NCI-H774 (cell line): ENCODE data around the gene USP36.

ENCODE experiments used
- DNase-seq: peaks from one replicate; lab custom pipeline; 2025; lab: John Stamatoyannopoulos, UW

Gene USP36

DNA sequence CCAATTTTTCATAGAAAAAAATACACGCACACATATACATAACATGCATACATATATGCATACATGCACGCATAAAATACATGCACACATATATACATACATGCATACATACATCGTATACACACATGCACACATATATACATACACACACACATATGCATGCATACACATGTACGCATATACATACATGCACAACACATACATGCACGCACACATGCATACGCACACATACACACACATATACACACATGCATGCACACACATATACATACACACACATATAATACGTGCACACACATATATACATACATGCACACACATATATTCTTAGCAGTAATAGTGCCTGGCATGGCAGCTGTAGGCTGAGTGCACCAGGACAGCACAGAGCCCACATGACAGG lies 24.9 kb downstream of the USP36 start:
- DNase-seq: no peak

DNA sequence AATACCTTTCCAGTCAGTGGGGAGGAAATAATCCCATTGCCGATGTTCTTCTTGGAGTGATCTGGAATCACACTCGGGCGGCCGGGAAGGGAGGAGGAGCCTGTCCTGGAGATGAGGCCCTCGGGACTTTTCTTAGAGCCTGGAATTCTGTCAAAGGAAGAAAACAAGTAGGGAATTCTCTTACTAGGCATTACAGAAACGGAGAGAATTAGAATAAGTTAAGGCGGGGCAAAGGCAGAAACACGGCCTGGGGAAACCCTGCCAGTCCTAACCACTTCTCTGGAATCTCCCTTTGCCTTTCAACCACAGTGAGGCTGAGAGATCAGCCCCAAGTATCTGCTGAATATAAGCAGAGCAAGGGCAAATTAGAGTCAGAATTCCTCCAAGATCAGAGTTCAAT lies 27.8 kb downstream of the USP36 start:
- no peak for DNase-seq

DNA sequence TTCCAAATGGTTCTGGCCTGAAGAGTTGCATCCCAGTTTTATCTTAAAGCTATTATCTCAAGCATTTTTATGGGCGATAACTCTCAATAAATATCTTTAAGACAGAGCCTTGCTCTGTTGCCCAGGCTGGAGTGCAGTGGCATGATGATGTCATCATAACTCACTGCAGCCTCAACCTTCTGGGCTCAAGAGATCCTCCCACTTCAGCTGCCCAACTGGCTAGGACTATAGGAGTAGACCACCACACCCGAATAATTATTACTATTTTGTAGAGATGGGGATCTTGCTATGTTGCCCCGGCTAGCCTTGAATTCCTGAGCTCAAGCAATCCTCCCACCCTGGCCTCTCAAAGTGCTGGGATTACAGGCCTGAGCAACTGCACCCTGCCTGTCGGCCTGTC lies 32.5 kb downstream of the USP36 start:
- DNase-seq: no peak

DNA sequence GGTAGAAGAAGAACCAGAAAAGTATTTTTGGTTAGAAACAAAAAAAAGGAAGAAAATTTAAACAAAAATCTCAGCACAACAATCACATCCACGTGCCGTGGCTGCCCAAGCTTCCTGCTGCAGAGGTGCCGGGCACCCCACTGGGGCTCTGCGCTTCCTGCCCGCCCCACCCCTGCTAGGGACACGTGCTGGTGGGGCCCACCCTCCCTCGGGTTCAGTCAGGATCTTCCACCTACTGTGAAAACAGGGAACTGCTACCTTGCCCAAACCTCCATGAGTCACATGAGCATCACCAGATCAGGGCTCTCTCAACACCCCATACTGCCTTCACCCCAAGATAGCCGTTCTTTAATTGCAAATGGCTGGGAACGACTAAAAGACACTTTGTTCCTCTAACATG lies 34.2 kb downstream of the USP36 start:
- no peak for DNase-seq

DNA sequence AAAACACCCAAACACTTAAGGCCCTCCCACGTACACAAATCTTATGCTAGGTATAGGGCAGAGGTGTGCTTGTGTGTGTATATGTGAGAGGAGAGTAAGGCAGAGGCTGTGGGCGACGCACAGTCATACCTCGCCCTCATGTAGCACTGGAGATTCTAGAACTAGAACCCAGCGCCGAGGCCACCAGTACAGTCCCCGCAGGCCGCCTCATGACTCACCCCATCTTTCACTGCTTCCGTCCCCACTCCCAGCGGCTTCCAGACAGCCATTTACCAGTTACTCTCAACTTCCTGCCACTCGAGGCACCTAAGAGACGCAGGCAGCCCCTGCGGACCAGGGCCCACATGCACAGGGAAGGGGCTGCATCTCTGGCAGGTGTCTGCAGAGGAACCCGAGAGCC lies 35.3 kb downstream of the USP36 start:
- no peak for DNase-seq

DNA sequence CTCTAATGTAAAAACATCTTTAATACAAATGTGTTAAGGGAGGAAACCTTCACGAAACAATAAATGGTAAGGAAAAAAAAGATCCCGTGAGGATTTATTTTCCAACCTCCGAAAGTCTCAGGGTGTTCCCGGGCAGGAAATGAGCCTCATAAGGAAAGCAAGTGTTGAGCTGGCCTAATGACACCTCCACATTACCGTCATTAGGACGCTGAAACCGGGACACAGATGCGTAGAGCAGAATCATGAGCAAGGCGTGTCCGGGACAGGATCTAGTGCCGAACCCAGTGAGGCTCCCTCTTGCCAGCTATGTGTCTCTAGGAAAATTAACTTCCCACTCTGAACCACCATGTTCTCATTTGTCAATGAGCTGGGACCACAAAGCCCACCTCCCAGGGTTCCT lies 35.8 kb downstream of the USP36 start:
- DNase-seq: no peak

DNA sequence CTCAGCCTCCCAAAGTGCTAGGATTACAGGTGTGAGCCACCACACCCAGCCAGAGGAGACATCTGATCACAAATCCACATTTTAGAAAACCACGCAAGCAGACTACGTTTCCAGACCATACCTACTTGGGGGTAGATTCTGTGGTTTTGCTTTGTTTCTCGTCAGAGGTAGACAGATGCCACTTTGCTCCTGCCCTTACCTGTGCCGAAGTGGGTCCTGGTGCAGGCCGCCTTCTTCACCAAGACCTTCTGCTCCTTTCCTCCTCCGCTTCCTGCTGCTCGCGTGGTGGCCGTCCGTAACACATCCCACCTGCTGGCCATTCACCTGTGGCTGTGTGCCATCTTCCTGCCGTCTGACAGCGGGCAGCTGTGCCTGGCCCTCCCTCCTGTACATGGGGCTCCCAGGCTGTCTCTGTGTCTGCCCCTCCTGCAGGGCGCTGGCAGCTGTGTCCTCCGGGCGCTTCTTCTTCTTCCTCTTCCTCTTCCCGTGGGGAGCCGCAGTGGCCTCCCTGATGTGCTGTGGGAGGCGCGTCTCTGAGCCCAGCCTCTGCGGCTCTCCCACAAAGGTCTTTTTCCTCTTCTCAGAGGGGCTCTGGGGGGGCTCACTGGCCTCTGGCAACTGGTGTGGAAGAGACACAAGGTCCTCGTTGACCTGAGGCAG lies 37.3 kb downstream of the USP36 start:
- DNase-seq: no peak

DNA sequence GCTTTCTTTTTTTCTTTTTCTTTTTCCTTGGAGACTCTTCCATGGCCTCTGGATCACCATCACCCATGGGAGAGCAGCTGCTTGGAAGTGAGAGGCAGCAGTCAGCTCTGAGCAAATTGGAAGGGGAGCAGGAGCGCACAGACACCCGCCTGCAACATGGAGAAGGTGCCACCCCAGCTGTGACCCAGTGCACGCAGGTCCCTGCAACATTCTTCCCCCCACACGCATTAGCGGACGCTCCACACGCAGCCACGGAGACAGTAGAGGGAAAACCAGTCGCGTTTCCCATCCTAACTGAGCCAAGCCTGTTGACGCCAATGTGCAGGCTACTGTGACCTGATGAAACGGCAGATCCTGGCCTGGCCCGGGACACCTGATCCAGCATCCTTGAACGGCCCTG lies 38.2 kb downstream of the USP36 start:
- DNase-seq: no peak

DNA sequence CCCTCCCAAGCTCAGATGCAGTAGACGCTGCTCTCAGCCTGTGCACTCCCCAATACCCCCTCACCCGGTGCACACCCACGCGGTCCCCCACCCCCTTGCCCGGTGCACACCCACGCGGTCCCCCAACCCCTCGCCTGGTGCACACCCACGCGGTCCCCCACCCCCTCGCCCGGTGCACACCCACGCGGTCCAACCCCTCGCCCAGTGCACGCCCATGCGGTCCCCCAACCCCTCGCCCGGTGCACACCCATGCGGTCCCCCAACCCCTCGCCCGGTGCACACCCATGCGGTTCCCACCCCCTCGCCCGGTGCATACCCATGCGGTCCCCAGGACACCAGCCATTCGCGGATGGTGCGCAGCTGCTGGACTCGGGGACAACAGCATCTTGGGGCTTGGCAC lies 38.6 kb downstream of the USP36 start:
- DNase-seq: no peak

DNA sequence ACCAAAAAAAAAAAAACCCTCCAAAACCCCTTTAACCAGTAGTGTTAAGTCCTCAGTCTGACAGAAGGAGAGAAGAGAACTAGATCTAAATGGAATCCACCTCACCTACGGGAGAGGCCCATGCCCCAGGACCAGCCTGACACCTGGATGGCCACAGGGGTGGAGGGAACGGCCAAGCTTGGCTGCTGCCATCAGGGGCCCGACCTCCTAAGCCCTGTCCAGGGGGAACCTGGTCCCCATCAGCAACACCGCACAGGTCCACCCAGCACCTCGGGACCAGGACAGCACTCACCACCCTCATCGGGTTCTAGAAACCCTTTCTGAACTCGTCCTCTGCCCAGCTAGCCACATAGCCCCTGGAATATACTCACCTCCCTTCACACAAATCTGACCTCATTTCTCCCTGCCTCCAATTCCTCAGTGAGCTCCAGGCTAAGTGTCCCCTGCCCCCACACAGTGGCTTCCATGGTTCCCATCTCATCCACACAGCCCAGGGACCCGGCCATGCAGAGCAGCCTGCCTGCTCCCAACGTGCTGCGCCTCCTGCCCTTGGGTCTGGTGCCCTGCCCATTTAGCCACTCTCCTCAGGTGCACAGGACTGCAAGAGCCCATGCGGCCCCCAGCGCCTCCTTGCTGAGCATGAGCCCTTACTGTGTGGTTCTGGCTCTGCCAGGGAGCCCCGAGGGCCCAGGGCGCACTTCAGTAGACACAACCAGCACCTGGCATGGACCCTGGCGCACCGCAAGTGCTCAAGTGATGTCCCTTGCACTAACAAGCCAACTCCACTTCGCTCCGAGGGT lies 40.3 kb downstream of the USP36 start:
- DNase-seq: no peak

DNA sequence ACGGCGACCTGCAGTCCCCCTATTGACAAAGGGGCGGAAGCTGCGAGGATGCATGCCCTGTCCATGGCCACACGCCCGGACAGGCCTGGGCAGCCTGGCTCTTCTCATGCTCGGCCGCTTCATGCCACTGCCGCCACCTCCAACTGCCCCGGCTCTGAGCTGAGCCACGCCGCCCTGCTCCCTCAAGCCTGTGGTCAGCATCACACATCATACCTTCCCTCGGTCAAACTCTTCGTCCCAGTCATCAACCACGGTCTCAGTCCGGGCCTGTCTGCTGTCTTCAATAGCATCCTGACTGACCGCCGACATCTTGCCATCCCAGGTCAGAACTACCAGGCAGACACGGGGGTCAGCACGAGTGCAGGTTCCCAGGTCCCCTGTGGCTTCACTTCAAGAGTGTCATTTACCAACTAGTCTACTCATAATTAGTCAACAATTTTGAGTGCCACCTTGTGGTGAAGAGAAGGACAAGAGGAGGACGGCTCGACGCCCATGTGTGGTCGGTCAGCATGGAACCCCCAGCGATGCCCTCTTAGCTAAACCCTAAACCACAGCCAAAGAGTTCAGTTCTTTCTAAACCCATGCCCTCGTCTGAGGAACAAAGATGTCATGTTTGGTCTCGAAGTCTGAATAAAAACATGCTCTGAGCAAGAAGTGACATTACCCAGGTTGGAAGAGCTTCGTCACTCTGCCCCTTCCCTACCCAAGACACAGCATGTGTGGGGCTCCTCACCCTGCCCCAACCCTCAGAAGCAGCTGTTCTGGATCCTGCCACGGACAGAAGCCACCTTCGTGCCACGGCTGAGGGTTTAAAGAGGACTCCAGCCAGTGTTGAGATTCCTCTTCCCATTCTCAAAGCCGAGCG lies 41.7 kb downstream of the USP36 start:
- DNase-seq: no peak

DNA sequence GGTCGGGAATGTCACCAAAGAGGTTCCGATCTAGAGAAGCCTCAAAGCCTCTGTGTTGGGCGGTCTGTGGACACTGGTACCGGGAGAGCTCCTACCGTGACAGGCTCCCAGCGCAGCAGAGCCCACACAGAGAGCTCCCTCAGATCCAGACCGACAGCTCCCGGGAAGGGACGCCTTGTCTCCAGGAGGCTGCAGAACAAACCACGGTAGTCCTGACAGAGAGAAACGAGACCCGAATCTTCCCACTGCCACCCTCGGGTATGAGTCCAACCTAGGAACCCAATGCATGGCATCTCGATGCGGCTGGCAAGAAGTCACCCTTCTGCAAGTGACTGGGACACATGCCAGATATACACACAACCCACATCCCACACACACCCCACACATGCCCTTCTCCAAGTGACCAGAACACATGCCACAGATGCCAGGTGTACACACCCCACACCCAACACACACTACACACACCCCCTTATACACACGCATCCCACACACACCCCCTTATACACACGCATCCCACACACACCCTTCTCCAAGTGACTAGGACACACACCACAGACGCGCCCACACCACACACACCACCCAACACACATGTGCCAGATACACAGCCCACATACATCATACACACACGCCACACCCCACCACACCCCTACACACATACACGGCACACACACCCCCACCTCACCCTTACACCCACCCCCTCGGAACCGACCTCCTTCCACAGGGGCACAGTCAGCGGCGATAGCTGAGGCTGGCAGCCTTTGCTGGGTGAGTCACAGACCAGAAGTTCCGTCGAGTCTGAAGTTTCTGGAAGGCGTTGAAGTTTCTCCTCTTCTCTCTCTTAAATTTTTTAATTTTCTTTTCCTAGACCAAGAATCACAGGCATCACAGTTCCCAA lies 42.7 kb downstream of the USP36 start:
- DNase-seq: no peak

DNA sequence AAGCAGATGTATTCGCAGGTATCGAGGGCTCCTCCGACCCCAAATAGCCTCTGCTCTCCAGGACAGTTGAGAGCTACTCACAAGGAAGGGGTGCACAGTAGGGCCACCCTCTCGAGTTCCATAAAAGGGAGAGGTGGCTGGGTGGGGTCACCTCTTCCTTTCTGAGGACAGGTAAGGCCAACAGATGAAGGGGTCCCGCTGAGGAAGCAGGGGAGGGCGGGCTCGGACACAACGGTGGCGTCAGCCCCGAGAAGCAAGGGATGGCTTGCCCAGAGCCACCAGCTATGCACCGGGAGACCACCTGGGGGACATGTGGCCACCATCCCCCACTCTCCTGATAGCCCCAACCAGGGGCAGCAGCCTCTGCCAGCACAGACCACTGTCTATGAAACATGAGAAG lies 43.4 kb downstream of the USP36 start:
- DNase-seq: no peak

DNA sequence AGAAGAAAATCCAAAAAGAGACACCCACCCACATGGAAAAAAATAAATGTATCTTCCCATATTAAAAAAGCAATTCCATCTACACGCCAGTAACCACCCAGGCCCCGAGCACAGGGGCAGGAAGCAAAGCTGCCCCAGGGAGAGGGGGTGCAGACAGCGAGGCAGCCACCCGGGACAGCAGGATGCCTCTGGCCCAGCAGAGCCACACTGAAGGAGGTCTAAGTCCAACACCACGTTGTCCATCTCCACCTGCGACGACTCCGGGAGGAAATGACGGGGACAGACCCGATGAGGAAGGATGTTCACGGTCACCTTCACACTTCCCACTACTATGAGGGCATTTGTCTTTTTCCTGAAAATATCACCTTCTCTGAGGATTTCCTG lies 44.1 kb downstream of the USP36 start:
- no peak for DNase-seq

DNA sequence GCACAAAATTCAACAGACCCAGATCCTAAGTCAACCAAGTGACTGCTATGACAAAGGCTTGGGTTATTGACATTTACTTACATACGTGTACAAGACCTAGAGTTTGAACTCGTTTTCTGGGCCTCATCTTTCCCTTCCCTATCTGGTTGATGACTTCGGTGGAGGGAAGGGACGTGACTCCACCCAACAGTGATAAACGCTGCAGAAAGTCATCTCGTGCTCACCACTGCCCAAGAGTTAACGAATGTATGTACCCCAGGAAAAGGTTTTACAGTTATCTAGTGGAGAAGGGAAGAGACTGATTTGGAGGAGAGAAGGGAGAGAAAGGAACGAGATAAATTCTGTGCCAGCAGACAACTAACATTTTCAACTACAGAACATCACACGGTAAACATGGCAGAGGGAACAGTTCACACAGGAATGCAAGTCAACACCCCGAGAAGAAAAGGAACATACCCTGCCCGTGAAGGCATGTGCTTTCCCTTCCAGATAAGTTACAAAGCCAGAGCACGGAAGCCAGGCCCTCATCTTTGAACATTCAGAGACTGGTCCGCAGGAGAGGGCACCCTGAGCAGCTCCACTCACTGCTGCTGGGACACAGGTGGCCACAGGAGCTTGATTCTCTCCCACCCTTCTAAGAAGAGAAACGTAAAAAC lies 44.6 kb downstream of the USP36 start:
- DNase-seq: no peak

DNA sequence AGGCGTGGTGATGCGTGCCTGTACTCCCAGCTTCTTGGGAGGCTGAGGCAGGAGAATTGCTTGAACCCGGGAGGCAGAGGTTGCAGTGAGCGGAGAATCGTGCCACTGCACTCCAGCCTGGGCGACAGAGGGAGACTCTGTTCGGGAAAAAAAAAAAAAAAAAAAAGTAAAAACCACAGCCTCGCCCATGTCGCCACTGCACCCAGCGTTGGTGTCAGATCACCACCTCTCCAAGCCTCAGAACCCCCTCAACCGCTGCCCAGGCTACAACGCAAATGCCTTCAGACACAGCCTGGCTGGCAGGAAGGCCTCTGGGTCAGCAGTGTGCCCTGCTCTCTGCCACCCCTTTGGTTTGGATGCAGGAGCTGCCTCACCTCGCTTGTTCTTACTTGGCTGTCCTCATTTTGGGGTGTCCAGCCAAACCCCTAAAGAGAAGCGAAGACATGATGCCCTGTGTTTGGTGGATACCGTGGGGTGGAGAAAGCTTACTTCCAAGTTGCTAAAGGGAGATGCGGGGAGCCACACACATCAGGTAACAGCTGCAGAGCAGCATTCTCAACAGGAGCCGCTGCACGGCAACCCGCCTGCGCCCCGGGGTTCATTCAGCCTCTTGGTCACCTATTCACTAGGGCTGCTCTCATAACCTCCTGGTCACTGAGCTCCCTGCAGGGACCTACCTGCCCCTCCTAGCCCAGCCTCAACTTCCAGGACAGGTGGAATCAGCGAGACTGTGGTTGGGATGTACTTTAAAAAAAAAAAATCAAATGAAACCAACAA lies 45.6 kb downstream of the USP36 start:
- no peak for DNase-seq

DNA sequence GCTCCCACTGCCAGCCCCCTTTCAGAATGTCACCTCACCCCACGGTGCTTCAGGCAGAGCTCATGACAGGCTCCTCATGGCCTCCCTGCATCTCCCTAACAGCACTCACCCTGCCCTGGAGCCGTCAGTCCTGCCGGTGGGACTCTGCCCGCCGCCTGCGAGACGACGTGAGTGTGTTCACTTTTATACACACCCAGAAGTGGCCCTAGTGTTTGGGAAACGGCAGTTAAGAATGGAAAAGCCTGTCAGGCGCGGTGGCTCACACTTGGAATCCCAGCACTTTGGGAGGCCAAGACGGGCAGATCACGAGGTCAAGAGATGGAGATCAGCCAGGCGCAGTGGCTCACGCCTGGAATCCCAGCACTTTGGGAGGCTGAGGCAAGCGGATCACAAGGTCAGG lies 46.2 kb downstream of the USP36 start:
- DNase-seq: no peak

DNA sequence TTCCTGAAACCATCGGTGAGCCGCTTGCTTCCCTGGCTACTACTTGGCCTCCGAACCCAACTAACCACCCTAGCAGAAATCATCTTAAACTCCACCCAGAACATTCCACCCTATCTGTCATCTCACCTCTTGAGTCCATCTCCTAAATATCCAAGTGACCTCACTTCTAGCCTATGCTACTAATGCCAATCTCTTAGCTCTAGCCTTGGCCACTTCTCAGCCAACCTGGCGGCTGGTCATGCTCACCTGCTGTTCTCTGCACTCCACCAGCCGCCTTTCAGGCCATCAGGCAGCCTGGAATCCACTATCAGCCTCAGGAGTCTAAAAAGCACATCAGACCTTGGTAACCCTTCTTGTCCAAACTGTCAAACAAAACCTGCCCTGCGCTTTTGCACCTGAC lies 46.6 kb downstream of the USP36 start:
- no peak for DNase-seq

DNA sequence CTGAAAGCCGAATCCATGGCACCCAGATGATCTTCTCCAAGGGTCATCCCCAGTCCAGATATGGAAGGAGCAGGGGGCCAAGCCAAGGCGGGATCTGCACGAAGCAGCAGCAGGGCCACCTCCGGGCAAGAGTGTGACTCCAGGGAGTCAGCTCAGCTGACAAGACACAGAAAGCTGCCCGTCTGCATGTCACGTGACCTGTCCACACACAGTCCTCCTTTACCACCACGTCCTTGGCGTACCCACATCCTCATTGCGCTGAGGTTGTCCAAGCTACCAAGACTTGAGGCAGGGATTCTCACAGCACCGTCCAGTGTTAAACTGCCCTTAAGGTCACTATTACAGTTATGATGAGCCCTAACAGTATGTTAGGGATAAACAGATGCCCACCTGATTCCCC lies 47.2 kb downstream of the USP36 start:
- no peak for DNase-seq

DNA sequence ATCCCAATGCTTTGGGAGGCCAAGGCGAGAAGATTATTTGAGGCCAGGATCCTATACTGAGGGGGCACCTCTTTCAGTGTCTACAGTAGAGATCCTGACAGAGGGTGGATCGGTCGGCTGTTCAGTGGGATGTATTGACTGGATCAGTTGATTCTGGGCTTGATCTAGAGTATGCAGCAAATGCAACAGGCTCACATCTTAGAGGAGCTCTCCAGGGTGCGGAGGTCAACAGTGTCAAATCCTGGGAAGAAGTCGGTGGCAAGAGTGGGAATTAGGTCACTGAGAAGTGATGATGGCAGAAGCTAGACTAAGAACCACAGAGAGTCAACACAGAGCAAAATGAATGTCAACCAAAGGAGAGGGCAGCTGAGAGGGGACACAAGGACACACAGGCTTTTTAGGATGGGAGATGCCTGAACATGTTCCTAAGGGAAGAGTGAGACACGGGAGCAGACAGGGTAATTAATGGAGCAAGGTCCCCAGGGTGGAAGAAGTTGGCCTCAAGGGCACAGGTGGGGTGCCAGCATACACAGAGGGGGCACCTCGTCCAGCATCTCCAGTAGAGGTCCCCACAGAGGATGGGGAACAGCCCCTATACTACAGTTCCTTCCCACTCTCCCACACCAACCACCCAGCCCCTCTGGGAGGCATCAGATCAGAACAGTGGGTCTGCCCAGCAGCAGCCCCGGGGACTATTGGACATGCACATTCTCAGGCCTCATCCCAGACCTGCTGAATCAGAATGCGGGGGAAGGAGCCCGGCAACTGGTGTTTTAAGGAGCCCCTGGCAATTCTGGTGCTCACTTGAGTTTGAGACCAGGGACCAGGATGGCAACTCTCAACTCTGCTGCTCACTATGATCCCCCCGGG lies 48.5 kb downstream of the USP36 start:
- no peak for DNase-seq
